CD4-positive, alpha-beta T cell treated with Interferon alpha-2 for 1 hour (primary cell): ENCODE data around the gene MYO1G.

Experiments used
- DNase-seq, 2 donors: peaks; one replicate each; pipeline ENCODE4 v3.0.0-alpha.2; 2020 to 2022

The MYO1G gene

DNA sequence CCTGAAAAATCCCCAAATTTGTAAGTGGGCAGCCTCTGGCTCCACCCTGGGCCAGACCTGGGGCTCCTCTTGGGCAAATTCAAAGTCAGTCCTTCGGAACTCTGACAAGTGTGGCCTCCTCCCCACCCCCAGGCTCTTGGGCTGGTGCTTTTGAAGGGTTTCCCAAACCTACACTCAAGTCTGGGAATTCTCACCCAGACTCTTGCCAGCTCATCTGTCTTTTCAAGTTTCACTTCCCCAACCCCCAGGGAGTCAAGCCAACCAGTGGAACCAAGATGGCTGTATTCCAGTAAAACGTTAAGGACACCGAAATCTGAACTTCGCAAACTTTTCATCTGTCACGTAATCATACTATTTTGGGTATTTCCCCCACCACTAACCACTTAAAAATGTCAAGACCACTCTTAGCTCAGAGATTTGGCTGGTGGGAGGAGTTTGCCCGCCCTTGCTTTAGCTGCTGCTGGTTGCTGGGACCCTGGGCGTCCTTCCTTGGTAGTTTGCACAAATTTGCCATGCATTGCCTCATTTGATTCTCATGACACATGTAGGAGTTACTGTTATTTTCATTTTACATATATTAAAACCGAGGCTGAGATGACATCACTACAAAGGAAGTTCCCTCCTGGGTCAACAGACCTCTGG, 1.7 kb upstream of the MYO1G start:
- peak; percentile 85 to 87 for DNase-seq

DNA sequence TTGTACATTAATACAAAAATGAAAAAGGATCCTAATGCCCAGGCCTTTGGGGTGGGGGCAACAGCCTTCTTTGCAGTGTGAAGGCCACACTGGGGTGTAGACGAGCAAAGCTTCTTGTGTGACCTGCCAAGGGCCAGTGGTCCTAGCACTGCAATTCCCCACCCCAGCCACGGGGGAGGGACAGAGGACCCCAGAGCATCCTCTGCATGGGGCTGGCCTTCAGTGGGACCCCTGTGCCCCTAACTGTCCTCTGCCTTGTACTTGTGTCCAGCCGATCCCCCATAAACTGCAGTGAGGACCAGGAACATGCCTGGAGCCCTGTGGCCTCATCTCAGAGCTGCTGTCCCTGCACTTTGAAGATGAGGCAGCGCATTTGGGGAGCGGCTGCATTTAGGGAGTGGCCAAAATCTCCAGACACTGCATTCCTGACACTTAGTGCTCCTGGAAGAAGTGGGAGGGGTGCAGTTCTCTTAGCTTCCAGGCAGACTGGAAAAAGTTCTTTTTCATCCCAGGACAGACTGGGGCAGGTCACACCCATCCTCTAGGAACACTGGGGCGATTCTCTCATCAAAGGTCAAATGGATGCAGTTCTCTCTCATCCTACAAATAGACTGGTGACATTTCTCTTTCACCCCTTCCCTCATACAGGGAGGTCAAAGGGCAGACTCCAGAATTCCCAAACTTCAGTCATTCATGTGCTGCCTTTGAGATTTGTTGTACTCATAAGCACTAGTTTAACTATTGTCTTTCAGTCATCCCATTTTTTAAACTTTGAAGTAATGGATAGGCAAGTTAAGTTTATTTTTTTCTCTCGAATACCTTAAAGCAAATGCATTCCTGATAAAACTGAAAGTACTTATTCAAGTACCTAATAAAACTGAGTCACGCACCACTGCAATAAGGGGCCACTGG, 922 bp upstream of the MYO1G start:
- DNase-seq = no peak

DNA sequence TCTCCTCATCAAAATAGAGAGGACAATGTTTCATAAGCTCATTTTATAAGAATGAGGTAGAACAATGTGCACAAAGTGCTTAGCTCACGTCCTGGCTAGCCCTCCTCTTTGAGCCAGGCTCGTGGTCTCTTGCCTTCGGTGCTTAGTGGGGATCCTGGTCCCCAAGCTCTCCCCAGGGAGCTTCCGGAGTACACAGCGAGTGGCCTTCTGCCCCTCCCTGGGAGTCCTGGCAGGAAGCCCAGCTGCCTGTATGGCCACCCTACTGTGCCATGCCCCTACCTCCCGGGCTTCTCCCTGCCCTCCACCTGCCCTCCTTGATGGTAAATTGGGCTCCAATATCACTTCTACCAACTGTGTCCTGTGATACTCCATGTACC, 868 bp downstream of the MYO1G start:
- peak in 1 of 2 donors; percentile 16 for DNase-seq

DNA sequence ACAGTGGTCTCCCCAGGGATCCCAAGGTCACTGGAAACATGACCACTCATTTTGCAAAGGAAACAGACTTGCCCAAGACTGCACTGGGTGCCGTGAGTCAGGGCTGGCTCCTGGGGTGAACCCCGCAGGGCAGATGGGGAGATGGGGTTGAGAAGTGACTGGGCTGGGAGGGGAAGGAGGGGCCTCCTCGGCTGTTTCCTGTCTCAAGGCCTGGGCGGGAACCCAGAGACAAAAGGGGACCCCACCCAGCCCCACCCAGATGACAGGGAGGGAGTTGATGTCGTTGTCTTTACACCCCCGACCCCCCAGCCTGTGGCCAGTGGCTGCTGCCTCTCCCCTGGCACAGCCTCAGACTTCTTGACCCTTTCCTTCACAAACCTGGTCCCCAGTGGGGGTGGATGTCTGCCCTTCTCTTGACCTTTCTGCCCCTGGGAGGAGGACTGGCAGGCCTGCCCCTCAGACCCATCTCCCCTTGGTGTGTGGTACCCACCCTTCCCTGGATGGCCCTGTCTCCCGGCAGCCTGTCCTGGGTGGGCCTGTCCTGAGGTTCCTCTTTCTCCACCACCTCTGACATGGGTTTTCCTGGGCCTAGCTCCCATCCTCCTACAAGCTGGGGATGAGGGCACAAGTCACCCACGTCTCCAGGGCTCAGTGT, 1.4 kb downstream of the MYO1G start:
- peak; percentile 81 to 84 for DNase-seq

DNA sequence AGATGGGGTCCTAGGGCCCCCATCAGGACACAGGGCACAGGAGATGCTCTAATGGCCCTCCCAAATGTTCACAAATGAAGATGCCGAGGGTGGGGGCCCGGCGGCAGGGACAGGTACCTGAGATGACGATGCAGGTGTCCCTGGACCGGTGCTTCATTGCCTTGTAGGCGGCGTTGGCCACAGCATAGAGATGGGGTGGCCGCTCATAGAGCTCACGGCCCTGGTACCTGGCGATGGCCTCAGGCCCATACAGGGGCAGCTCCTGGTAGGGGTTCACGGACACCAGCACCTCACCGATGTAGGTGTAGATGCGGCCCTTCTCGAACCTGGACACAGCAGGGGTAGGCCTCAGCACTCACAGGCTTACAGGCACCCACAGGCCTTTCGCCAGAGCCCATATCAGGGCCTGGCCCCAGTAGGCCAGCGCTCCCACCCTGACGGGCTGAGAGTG, 2.0 kb downstream of the MYO1G start:
- DNase-seq = no peak

DNA sequence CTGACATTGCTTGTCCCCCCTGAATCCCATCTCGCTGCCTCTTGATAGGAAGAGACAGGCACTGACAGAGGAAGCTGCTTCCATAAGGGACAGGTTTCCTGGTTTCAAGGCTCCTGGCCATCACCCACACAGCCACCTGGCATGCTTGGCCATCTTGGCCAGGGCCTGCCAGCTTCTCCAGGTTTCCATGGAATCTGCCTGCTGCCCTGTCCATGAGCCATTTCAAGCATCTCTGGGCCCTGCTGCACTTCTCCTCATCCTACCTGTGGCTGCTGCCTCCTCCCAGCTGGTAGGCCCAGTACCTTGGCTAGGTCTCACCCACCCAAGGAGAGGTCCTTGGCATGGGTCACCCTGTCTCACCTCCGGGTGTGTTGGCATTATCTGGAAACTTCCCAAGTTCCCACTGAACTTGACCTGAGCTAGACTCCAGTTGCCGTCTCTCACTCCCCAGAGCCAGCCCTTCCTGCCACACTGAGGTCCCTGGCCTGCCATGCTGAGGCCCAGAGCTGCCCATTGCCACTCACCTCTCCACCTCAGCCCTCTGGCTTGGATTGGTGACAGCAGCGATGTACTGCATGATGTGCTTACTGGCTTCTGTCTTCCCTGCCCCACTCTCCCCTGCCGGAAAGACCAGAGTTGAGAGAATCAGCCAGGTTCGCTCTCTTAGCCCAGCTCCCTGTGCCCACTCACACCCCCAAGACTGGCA, 2.6 kb downstream of the MYO1G start:
- no peak for DNase-seq

DNA sequence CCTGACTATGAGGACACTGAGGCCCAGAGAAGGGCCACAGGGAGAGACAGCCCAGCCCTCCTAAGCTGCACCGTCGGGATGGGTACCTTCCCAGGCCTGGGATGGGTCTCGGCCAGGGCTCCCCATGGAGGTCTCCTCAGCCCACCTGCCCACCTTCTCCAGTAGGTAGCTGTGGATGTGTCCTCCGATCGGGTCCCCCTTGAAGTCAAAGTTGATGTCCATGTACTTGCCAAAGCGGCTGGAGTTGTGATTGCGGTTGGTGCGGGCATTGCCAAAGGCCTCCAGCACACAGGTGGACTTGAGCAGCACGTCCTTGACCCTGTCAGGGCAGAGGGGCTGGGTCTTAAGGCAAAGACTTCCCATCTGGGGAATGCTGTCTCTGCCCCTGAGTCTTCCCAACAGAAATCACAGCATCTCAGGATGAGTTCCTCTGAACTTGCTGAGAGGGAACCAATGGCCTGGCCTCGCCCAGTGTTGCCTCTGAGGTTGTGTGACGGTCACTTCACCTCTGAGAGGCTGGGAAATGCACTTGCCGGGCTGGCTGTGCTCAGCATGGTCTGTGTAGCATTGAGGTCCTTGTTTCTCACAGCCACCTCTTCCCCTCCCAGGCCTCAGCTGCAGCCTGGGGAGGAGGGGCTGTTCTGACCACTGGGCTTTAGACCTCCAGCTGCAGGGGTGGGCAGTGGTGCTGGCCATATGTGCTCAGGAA, 3.3 kb downstream of the MYO1G start:
- DNase-seq = no peak

DNA sequence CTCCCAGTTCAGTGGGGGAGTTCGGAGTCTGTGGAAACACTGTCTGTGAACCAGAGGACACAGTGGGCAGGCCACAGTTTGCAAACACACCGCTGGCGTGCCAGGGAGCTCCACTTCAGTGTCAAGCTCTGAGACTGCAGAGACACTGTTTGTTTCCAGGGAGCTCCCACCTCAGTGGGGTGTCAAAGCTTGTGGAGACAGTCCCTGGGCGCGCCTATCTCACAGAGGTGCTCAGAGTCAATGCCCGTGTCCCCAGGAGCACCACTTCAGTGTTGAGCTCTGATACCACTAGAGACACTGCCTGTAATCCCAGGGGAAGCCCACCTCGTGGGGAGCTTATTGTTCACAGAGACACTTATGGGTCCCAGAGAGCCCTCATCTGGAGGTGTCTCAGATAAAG, 4.3 kb downstream of the MYO1G start:
- DNase-seq = no peak

DNA sequence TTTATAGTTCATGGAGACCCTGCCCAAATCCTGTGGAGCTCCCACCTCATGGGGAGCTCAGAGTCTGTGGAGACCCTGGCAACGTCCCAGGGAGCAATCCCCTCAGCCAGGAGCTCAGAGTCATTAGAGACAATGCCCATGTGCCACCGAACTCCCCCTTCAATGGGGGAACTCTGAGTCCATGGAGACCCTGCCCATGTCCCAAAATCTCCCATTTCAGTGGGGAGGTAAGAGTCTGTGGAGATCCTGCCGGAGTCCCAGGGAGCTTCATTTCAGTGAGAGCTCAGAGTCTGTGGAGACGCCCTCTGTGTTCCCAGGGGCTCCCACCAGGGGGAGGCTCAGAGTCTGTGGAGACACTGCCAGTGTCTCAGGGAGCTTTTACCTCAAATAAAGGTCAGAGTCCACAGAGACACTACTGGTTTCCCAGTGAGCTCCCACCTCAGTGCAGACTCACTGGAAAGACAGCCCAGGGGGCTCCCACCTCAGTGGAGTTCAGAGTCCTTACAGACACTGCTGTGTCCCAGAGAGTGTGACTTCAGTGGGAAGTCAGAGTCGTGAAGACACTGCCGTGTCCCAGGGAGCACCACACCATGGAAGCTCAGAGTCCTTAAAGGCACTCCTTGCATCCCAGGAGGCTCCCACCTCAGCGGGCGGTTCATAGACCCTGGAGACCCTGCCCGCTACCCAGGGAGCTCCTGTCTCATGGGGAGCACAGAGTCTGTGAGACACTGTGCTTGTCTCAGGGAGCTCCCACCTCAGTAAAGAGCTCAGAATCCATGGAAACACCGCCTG, 5.0 kb downstream of the MYO1G start:
- DNase-seq = peak; percentile 50 to 72

DNA sequence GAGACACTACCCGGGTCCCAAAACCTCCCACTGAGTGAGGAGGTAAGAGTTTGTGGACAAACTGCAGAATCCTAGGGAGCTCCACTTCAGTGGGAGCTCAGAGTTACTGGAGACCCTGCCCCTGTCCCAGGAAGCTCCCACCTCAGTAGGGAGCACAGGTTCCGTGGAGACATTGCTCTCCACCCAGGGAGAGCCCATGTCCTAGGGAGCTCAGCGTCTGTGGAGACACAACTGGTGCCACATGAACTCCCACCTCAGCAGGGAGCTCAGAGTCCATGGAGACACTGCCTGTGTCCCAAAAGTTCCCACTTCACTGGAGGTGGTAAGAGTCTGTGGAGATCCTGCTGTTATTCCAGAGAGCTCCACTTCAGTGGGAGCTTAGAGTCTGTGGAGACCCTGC, 6.3 kb downstream of the MYO1G start:
- no peak for DNase-seq

DNA sequence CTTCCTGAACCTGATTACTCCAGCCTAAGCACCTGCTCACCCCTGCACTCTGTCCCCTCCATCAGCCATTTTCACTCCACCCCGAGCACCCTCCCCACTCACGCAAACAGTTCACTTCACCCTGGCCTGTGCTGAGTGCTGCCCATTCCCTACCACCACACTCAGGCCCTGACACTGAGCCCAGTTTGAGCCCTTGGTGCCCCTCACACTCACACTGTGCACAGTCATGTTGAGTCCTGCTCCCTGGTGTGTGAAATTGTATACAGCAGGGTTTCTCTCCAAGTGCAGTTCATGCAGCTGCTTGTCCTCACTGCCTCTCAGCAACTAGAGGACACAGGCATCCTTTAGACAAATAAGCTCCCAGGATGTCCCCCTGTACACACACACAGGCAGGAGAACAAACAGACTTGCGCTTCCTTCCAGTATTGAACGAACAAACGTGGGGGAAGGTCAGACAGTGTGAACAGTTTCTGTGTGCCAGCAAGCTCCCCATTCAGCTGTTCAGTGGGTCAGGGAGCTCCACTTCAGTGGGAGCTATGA, 6.8 kb downstream of the MYO1G start:
- no peak for DNase-seq

DNA sequence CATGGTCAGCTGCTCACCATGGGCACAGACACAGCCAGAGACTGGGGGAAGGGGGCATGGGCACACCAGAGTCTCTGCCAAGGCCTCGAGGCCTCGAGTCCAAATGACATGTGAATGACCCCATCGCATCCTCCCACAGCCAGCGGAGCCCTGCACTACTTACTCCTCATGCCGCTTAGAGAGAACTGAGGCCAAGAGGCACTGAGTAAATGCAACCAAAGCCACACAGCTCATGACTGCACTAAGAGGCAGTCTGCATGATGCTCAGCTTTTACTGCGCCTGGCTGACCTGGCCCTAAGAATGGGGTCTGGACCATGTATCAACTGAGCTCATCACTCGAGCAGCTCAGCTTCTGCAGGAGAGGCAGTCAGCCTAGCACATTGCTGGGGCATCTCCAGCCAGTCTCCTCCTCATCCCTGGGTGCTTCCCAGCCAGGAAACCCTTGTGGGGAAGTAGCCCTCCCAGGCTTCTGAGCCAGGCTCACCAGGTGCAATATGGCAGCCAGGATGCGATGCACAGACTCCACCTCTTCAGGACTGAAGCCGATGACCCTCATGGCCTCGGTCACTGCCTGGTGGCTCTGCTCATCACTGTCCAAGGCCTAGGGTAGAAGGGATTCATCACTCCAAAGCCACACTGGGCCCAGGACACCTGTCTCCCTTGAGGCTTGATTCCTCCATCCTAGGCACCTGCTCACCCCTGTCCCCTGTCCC, 7.5 kb downstream of the MYO1G start:
- no peak for DNase-seq

DNA sequence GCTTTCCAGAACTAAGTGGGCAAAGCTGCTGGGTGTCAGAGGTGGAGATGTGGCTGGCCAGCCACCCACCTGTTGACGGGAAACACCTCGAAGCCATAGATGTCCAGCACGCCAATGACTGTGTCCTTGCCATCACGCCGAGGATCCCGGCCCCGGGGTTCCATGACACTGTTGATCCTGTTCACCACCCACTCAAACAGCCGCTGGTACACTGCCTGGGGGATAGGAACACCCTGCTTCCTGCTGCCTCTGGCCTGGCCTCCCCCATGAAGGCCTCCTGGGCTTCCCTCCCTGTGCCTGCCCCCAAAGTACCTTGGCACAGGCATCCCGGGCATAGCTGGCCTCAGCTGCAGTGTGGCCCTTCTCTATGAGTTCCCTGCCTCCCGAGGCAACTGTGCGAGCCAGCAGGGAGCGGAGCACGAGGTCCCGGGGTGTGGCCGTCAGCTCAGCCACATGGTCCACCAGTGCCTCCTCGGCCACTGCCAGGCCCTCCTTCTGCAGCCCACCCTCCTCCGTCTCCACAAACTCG, 8.2 kb downstream of the MYO1G start:
- no peak for DNase-seq

DNA sequence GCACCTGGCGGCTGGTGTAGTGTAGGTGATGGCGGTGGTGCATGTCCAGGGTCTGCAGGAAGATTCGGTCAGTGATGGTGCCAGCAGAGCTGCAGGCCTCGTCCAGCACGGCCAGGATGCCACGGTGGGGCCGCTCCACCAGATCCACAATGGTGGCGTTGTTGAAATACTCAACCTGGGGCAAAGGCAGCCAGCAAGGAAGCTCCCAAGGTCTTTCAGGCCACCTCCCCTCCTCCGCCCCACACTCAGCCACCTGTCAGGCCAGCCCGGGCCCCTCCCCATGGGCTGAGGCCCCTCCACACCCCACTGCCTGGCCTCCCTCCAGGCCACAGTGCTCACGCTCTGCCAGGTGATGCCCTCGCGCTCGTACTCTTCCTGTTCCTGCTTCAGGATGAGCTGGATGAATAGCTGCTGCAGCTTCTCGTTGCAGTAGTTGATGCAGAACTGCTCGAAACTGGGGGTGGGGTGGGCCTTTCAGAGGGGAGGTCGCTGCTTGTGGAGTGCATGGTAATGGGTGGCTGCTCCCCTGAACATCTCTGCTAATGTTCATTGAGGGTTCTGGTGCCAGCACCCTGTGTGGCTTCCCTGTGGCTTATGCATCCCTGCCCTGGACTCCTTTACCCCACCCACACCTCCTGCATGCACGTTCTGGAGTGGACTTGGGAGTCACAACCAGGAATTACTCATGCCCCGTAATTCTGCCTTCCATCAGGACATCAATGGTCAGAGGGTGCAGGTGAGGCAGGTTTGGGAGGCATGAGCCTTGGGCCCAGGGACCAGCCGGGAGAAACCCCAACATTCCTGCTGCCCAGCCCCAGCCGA, 8.9 kb downstream of the MYO1G start:
- DNase-seq = no peak

DNA sequence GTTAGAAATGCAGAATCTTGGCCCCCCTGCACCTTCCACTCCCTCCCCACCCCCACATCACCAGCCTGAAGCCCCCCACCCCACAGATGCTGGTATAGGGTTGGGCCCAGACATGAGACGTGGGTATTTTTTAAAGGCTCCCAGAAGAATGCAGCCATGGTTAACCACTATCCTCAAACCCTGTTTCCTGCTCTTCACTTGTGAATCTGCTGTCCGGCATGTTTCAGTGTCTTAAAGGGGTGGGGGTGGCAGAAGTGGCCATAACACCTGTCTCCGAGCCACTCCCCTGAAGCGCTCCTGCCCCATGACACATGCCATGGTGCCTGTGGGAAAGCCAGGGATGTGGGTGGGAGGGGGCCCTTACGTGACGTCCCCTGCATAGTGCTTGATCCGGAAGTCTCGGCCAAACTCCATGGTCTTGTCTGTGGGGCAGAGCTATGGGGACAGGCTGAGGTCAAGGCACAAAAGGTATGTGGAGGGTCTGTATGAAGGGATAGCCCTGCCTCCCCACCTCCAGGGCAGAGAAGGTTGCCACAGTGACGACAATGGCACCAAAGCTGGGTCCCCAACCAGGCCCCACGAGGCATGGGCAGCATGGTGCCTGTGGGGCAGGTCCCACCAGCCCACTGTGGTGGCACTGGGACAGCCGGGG, 9.6 kb downstream of the MYO1G start:
- DNase-seq = no peak

DNA sequence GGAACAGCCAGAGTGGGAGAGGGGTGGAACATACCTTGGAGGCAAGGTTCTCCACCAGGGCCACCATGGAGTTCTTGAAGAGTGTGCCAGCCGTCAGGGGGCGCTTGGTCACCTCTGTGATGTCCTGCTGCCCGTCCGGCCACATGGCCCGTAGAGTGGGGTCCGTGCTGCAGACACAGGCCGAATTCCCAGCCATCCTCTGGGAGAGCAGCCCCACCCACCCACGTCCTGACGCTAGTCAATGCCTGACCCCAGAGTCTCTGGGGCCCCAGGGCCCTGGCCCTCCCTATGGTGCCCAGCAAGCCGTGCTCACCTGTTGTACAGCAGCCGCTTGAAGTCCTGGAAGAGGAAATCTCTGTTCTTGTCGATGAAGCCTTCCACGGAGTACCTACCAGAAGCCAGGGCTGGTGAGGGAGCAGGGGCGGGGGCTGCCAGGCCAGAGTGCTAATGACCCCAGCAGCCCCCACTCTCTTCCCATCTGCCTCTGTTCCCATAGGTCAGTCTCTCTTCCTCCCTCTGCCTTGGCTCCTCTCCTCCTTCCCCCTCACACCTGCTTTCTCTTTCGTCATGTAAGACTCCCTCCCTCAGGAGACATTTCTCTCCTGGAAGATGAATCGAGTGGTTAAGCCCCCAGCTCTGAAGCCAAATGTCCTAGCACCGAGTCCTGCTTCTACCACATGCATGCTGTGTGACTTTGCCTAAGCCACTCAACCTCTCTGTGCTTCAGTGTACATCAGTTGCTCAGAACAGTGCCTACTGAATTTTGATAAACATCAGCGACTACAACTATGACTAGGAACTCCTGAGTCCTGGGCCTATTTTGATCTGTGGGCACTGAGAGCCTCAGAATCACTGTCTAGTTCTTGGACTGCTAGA, 11.0 kb downstream of the MYO1G start:
- no peak for DNase-seq

DNA sequence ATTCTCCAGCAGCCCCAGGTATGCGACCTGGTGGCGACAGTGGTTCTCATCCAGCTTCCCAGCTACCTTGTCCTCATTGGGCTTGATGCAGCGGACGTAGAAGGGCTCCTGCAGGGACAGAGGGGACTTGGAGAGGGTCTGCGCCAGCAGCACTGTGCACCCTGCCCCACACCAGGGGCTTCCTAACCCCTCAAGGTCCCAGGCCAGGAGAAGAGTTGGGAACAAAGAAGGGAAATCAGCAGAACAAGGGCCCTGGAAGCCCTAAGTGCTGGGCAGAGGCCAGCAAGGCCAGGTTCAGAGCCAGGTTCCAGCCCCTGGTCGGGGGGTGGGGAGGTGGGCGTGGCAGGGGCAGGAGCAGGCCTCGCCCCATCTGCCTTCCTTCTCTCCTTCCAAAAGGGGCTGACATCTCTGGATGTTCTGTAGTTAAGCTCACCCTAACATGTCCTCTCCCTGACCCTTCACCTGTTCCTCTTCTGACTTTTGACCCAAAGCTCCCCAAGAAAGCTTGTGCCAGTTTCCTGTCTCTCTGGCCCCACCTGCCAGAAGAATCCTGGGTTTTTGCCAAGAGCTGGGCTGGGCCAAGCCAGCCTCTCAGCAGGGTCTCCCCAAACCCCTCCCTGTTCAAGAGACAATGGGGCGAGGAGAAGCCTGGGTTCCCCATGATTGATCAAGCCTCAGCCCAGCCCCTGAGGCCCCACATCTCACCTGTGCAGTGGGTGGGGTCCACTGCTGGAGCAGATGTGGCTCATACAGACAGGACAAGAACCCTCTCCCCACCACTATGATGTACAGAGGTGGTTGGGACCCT, 11.9 kb downstream of the MYO1G start:
- DNase-seq = no peak
